Psoas muscle (tissue), 8 donors: Measurements from ENCODE around the gene DBF4B. TPM values are rescaled to one million over a fixed set of nuclear protein-coding genes. Genes with fewer than 3 reads are reported as not detected.

ENCODE experiments used
- ATAC-seq, 4 donors: fragments of 200-7000 bp; cut with Tn5 transposase; one replicate each; pipeline ENCODE4 v1.9.1; 2020; ENCODE audit warnings: moderate library complexity in 3 of 4, mild to moderate bottlenecking in 2 of 4
- DNase-seq, 2 donors: peaks; one replicate each; pipeline ENCODE4 v3.0.0-alpha.2; 2020
- H3K27ac ChIP-seq: fragments of 200-600 bp; one replicate; pipeline ENCODE4 v1.8.0; 2022
- H3K27me3 ChIP-seq, 3 donors: fragments of 200-600 bp in 1 of 3; one replicate each; pipeline versions ENCODE4 v1.6.1 to v1.8.0; 2013 to 2022; ENCODE audit warnings: low read length in 2 of 3, mild to moderate bottlenecking in 2 of 3, moderate library complexity in 1 of 3; ENCODE audit not compliant: insufficient read depth in 3 of 3
- H3K36me3 ChIP-seq, 2 donors: fragments of 200-600 bp in 1 of 2; one replicate each; pipeline versions ENCODE4 v1.6.1 to v1.8.0; 2013 to 2022; ENCODE audit warnings: low read depth in 1 of 2, mild to moderate bottlenecking in 1 of 2, moderate library complexity in 1 of 2; ENCODE audit not compliant: insufficient read depth in 1 of 2
- H3K4me1 ChIP-seq: fragments of 200-600 bp; one replicate; pipeline ENCODE4 v1.8.0; 2022
- H3K4me3 ChIP-seq: fragments of 200-600 bp; one replicate; pipeline ENCODE4 v1.8.0; 2022; ENCODE audit warnings: mild to moderate bottlenecking
- H3K9me3 ChIP-seq: fragments of 200-600 bp; one replicate; pipeline ENCODE4 v1.8.0; 2022
- CTCF ChIP-seq: fragments of 200-600 bp; IDR thresholded peaks from one replicate; pipeline ENCODE4 v1.8.0; 2022; ENCODE audit warnings: antibody characterized with exemption
- WGBS, 3 donors: extraction: QIAGEN DNeasy Blood & Tissue Kit; methylation state at CpG; one replicate each; pipeline versions ENCODE4 v1.1.6 to v1.1.7; 2013; 5-methylcytosine and 5-hydroxymethylcytosine counted together
- intact Hi-C, 2 donors: fragments of 100-400 bp; cut with DNase I; formaldehyde crosslinking; loops; one replicate each; pipeline versions ENCODE4 v1.11.0 to v1.14.2; 2022
- polyA plus RNA-seq, 3 donors: library from polyadenylated mRNA; stranded (reverse); fragments of 200-250 nt; gene quantifications; one replicate each; pipeline ENCODE4 v1.2.3, GENCODE V29; 2013
- total RNA-seq, 4 donors: library from RNA; stranded (reverse); fragmentation: NEBNext Ultra II Directional in 2 of 4; extraction: Animal tissue kit (Norgen Biotek cat#: 25700) in 2 of 4; gene quantifications; one replicate each; pipeline versions ENCODE4 v1.2.1 to v1.2.4, GENCODE V29; 2021 to 2023
- donor health status: healthy with polysubstance abuse.
- donor health status: DM: no; HTN: no; CAD: no; lungs with moderate emphysema.
- donor health status: Bipolar disorder and iron deficiency.
- donor health status: healthy.
- donor health status: DM: yes; HTN: yes; CAD: no.
- donor health status: DM: no; HTN: no; CAD: no.
- donor health status: DM: no; HTN: no; CAD: no.
- donor health status: DM: yes; HTN: yes; CAD: no.

DBF4B gene
- total and polyA plus RNA-seq, 7 donors, result 0.79 to 5.0 (median 3.2) TPM

- 7 to 11% (median 9%) methylated on average over 32 to 59 of the region's 60 CpGs for WGBS, 3 donors
- no peak for ATAC-seq
- no peak for DNase-seq
- peaks cover 0 to 45% (median 10%) of the 10 kb centered on the region in 3 donors for H3K27me3 ChIP-seq
- no peak overlapping the region for H3K27ac ChIP-seq
- TF ChIP-seq CTCF, result no peak
- peaks cover 6% of the 10 kb centered on the region for H3K4me1 ChIP-seq
- H3K36me3 ChIP-seq, result no peaks in the 10 kb centered on the region
- peak overlapping the region; percentile 58 for H3K4me3 ChIP-seq
- intact Hi-C loops, result no loop called here
- H3K9me3 ChIP-seq, result no peaks in the 10 kb centered on the region
These were observed 50.8 kb downstream of the DBF4B start for GRCh38 chr17:44759086-44759915.

DNA sequence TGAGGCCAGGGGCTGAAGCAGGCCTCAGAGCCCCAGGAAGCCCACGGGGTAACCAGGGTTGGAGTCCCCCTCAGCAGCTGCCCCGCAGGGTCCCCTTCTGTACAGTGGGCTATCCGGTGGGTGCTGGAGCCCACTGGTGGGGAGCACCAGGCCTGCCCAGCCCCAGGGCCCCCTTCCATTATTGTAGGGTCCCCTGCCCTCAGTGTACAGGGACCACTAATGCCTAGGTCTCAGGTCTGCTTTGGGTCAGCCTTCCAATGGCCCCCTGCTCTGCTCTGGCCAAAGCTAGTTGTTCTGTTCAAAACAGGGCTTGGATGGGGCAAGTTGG is 51.4 kb downstream of the DBF4B start:
- DNase-seq, result no peak
- intact Hi-C loops, result no loop called here
- ATAC-seq, result no peak
- H3K4me1 ChIP-seq, result peaks cover 6% of the 10 kb centered on the region
- no peak for TF ChIP-seq CTCF
- no peak overlapping the region for H3K4me3 ChIP-seq
- H3K9me3 ChIP-seq, result no peaks in the 10 kb centered on the region
- H3K36me3 ChIP-seq, result no peaks in the 10 kb centered on the region
- no peak overlapping the region for H3K27ac ChIP-seq
- WGBS, 3 donors, result 63 to 75% (median 67%) methylated on average over 2 to 3 of the region's 3 CpGs
- peaks cover 0 to 45% (median 10%) of the 10 kb centered on the region in 3 donors for H3K27me3 ChIP-seq

- 68 to 70% (median 70%) methylated on average over 13 of the region's 13 CpGs for WGBS, 3 donors
- Histone ChIP-seq H3K27ac (no peak overlapping the region), H3K4me1 (peaks cover 6% of the 10 kb centered on the region), H3K27me3 (peaks cover 0 to 45% (median 8%) of the 10 kb centered on the region in 3 donors), H3K4me3 (no peak overlapping the region), H3K36me3 (no peaks in the 10 kb centered on the region), H3K9me3 (no peaks in the 10 kb centered on the region)
- intact Hi-C loops, result no loop called here
- no peak for TF ChIP-seq CTCF
- ATAC-seq (no peak), DNase-seq (no peak)
These were observed 52.2 kb downstream of the DBF4B start for GRCh38 chr17:44760474-44761308.

- no peaks in the 10 kb centered on the region for H3K9me3 ChIP-seq
- ATAC-seq (no peak), DNase-seq (no peak)
- H3K4me3 ChIP-seq, result no peak overlapping the region
- no peak overlapping the region for H3K27ac ChIP-seq
- 68 to 75% (median 75%) methylated on average over 17 of the region's 17 CpGs for WGBS, 3 donors
- TF ChIP-seq CTCF, result no peak
- no peaks in the 10 kb centered on the region for H3K36me3 ChIP-seq
- peaks cover 0 to 42% (median 8%) of the 10 kb centered on the region in 3 donors for H3K27me3 ChIP-seq
- intact Hi-C loops, result no loop called here
- H3K4me1 ChIP-seq, result peaks cover 6% of the 10 kb centered on the region
These were observed 53.7 kb downstream of the DBF4B start for GRCh38 chr17:44761932-44762810.
